Testis (tissue), 2 donors: ENCODE results near the gene CSHL1.
"Not testable (repeated sequence)": the region's sequence is repeated elsewhere in the genome, so short reads cannot be mapped to it uniquely, and the experiment has no call there.

Source experiments
- POLR2A ChIP-seq: fragments of 450-650 bp; IDR thresholded peaks from one replicate; pipeline ENCODE4 v1.6.1; 2017; ENCODE audit warnings: antibody characterized with exemption, mild to moderate bottlenecking, moderate library complexity
- TF ChIP-seq, protein P1 (sequence below), 3 experiments: fragments of 450-650 bp in 2 of 3; fragments of 200-600 bp in 1 of 3; sonication (generic) in 1 of 3; IDR thresholded peaks; one replicate each; pipeline ENCODE4 v1.5.1; 2016 to 2019; ENCODE audit warnings: antibody characterized with exemption in 3 of 3, mild to moderate bottlenecking in 2 of 3, moderate library complexity in 1 of 3

GRCh38 chr17:63920050-63920449 is 9.0 kb upstream of the CSHL1 start:
- TF ChIP-seq POLR2A, result not testable (repeated sequence)
- TF ChIP-seq, protein P1, sequence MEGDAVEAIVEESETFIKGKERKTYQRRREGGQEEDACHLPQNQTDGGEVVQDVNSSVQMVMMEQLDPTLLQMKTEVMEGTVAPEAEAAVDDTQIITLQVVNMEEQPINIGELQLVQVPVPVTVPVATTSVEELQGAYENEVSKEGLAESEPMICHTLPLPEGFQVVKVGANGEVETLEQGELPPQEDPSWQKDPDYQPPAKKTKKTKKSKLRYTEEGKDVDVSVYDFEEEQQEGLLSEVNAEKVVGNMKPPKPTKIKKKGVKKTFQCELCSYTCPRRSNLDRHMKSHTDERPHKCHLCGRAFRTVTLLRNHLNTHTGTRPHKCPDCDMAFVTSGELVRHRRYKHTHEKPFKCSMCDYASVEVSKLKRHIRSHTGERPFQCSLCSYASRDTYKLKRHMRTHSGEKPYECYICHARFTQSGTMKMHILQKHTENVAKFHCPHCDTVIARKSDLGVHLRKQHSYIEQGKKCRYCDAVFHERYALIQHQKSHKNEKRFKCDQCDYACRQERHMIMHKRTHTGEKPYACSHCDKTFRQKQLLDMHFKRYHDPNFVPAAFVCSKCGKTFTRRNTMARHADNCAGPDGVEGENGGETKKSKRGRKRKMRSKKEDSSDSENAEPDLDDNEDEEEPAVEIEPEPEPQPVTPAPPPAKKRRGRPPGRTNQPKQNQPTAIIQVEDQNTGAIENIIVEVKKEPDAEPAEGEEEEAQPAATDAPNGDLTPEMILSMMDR (IDR thresholded peaks at IDR 0.05), result not testable (repeated sequence)
